Measurements from ENCODE around the gene TUBA3E.
"Not testable (repeated sequence)": the region's sequence is repeated elsewhere in the genome, so short reads cannot be mapped to it uniquely, and the experiment has no call there.

DNA sequence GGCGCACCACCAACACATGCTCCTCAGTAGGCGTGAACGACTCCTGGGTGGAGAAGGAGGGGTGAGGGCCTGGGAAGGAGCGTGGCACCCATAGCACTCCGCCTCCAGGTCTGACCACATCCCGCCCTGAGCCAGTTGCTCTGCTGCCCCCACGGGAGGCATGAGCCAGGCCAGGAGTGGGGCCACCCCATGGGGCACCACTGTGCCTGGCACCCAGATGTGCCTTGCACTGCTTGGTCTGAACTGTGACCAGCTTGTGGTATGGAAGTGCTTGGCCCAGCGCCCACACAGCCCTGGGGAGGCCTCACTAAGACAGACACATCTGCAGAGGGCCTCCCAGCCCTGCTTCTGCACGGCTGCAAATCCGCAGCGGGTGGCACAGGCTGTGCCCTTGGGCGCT lies 40.9 kb downstream of the TUBA3E start:
- TF ChIP-seq, protein P1, sequence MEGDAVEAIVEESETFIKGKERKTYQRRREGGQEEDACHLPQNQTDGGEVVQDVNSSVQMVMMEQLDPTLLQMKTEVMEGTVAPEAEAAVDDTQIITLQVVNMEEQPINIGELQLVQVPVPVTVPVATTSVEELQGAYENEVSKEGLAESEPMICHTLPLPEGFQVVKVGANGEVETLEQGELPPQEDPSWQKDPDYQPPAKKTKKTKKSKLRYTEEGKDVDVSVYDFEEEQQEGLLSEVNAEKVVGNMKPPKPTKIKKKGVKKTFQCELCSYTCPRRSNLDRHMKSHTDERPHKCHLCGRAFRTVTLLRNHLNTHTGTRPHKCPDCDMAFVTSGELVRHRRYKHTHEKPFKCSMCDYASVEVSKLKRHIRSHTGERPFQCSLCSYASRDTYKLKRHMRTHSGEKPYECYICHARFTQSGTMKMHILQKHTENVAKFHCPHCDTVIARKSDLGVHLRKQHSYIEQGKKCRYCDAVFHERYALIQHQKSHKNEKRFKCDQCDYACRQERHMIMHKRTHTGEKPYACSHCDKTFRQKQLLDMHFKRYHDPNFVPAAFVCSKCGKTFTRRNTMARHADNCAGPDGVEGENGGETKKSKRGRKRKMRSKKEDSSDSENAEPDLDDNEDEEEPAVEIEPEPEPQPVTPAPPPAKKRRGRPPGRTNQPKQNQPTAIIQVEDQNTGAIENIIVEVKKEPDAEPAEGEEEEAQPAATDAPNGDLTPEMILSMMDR (IDR thresholded peaks at IDR 0.05) = not testable (repeated sequence)
- not testable (repeated sequence) for TF ChIP-seq POLR2A (IDR thresholded peaks at IDR 0.05)
